ENCODE results near the gene MRPS33.
"Not testable (repeated sequence)": the region's sequence is repeated elsewhere in the genome, so short reads cannot be mapped to it uniquely, and the experiment has no call there.

The MRPS33 gene

DNA sequence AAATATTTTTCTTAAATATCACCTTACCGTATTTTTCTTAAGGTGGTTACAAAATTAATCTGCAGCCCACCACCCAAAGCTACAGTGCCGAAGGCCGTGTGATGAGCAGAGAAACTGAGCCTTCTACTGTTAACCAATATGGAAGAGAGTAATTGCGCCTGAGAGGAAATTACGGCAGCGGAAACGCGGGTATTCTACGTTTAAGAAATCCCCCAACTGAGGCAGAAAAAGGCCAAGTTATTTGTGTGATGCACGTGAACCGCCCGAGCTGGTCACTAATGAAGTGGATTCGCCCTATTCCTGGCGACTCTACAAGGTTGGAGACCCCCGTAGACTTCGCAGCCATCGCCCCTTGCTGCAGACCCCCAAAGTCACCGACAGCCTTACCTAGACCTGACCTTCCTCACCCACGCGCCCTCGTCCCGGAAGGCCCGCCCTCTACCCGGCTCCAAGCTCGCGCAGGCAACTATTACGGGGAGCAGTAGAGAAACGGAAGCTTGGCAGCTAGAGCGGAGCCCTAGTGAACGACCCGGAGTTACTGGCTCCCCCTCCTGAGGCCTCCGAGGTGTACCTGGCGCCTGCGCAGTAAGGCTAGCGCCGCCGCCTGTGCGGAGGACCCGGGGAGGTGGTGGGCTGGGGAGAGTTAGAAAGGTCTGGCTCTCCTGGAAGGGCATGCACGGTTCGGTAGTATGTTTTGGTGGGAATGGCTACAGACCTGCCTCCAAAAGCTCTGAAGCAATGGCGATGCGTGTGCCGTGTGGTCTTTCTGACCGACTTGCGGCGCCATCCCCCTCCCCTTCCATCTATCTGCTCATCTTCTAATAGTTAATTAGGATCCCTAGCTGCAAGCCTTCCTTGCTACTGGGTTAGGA is at the start of gene MRPS33:
TSS of gene MRPS33 (minus strand) at position 429 of the 872 bp plus-strand sequence. CDS start 4,319 bp downstream, outside the sequence.
- DNase-seq, result peak; percentile 93

- DNase-seq, result no peak
Measured at GRCh38 chr7:141057788-141058187, 43.0 kb upstream of the MRPS33 start.

DNA sequence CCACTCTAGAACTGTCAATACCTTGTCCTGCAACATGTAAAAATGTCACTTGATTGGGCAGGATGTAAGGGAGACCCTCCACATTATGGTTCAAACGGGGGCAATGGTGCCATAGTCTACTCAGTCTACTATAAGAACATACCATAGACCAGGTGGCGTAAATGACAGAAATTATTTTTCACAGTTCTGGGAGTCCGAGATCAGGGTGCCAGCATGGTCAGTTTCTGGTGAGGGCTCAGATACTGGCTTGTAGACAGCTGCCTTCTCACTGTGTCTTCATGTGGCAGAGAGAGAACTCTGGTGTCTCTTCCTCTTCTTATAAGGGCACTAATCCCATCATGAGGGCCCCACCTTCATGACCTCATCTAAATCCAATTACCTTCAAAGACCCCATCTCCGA is 40.4 kb upstream of the MRPS33 start:
- DNase-seq, result no peak

- DNase-seq, result peak; percentile 49
Measured at GRCh38 chr7:141053626-141054025, 38.9 kb upstream of the MRPS33 start.

GRCh38 chr7:141045842-141046620 is 31.3 kb upstream of the MRPS33 start:
- no peak for DNase-seq

DNA sequence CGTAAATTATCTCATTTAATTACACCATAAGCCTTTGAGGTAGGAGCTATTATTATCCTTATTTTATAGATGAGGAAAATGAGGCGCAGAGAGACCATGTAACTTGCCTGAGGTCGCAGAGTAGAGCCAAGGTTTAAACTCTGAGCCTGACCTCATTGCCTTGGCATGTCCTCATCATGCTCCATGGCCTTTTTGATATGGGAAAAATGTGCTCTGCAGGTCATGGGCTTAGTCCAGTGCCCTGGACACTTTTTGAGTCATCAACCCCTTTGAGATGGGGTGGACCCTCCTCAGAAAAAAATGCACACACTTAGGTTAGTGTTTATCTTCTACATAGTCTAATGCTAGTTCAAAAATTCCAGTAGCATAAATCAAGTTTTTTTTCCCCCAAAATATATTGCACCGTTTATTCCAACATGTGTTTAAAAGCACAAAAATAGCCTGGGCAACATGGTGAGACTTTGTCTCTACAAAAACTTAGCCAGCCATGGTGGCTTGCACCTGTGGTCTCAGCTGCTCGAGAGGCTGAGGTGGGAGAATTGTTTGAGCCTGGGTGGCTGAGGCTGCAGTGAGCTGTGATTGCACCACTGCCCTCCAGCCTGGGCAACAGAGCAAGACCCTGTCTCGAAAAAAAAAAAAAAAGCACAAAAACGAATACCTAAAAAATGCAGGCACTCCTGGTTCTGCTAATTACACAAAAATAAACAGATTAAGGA is 30.5 kb upstream of the MRPS33 start:
- no peak for DNase-seq

- no peak for DNase-seq
Measured at GRCh38 chr7:141043616-141044015, 28.9 kb upstream of the MRPS33 start.

GRCh38 chr7:141042222-141043193 is 27.8 kb upstream of the MRPS33 start:
- no peak for DNase-seq

DNA sequence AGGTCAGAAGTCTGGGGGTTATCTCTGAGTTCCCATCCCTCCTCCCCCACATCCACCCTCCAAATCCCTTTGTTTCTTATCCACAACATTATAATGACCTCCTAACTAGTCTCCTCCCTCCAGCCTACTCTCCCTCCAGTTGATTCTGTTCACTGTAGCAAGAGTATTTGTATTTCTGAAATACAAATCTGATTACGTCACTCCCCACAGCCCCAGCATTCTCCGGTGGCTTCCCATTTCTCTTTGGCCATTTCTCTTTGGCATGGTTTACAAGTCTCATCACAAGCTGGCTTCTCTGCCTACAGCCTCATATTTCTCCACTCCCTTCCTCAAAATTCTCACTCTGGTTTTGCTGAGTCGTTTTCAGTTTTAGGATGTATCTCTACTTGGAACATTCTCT is 24.6 kb upstream of the MRPS33 start:
- no peak for DNase-seq

DNA sequence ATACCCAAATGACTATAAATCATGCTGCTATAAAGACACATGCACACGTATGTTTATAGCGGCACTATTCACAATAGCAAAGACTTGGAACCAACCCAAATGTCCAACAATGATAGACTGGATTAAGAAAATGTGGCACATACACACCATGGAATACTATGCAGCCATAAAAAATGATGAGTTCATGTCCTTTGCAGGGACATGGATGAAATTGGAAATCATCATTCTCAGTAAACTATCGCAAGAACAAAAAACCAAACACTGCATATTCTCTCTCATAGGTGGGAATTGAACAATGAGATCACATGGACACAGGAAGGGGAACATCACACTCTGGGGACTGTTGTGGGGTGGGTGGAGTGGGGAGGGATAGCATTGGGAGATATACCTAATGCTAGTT is 23.3 kb upstream of the MRPS33 start:
- DNase-seq, result not testable (repeated sequence)

DNA sequence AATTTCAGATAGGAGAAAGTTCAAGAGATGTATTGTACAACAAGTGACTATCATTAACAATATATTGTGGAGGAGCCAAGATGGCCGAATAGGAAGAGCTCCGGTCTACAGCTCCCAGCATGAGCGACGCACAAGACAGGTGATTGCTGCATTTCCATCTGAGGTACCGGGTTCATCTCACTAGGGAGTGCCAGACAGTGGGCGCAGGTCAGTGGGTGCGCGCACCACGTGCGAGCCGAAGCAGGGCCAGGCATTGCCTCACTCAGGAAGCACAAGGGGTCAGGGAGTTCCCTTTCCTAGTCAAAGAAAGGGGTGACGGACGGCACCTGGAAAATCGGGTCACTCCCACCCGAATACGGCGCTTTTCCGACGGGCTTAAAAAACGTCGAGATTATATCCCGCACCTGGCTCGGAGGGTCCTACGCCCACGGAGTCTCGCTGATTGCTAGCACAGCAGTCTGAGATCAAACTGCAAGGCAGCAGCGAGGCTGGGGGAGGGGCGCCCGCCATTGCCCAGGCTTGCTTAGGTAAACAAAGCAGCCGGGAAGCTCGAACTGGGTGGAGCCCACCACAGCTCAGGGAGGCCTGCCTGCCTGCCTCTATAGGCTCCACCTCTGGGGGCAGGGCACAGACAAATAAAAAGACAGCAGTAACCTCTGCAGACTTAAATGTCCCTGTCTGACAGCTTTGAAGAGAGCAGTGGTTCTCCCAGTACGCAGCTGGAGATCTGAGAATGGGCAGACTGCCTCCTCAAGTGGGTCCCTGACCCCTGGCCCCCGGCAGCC is 18.0 kb upstream of the MRPS33 start:
- DNase-seq, result not testable (repeated sequence)

- DNase-seq, result no peak
Measured at GRCh38 chr7:141028767-141029166, 14.0 kb upstream of the MRPS33 start.

GRCh38 chr7:141027043-141027442 is 12.3 kb upstream of the MRPS33 start:
- no peak for DNase-seq

DNA sequence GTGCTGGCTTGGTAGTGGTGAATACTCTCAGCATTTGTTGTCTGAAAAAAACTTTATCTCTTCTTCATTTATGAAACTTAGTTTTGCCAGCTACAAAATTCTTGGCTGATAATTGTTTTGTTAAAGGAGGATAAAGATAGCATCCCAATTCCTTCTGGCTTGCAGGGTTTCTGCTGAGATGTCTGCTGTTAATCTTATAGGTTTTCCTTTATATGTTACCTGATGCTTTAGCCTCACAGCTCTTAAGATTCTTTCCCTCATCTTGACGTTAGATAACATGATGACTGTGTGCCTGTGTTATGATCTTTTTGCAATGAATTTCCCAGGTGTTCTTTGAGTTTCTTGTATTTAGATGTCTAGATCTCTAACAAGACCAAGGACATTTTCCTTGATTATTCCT is 9.9 kb upstream of the MRPS33 start:
- DNase-seq, result no peak

GRCh38 chr7:141023295-141023694 is 8.5 kb upstream of the MRPS33 start:
- DNase-seq, result no peak

DNA sequence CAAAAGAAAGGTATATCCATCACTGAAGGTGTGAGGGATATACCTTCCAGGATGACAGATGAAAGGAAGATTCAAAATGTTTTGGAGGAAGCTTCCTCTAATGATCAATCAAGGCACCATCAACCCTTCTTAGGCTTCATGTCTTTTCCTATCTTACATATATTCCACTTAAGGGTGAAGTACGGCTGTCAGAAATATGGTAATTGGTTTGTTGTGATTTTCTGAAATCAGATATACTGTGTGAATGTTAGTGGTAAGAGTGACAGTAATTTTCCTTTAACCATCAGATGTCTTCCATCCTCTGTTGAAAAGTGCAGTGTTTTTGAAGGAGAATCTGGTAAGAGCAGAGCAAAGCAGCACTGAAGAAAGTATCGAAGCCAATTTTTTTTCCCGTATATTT is 2.8 kb upstream of the MRPS33 start:
- DNase-seq, result no peak

DNA sequence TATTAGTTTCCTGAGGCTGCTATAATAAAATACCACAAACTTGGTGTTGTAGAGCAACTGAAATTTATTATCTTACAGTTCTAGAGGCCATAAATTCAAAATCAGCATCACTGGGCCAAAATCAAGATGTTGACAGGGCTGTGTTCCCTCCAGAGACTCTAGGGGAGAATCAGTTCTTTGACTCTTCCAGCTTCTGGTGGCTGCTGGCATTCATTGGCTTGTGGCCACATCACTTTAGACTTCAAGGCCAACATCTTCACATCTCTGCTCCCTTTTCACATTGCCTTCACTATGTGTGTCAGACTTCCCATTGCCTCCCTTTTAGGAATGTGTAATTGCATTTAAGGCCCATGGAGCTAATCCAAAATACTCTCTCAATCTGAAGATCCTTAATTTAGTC is 1.6 kb upstream of the MRPS33 start:
- DNase-seq, result no peak

DNA sequence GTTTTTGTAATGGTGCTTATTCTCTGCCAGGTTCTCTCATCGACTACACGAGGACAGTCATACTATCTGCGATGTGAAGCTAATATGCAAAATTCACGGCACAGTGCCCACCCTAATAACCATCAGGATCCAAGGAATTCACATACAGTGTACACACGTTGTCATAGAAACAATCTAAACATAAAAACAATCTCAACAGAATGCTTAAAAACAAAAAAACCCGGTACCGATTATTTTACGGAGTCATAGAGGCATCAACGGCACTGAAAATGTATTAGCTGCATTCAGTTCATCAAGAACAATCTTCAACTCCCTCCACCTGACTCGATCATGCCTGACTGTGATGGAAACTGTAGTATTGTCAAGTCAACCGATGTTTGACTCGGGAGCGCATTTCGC is 628 bp downstream of the MRPS33 start:
- no peak for DNase-seq

GRCh38 chr7:141013345-141013715 is 1.4 kb downstream of the MRPS33 start:
- no peak for DNase-seq

- no peak for DNase-seq
Measured at GRCh38 chr7:141012696-141013344, 1.9 kb downstream of the MRPS33 start.

Data from activated gamma-delta T cell treated with Interleukin-2 at 50 U/mL for 16 hours (primary cell).